ENCODE results near the gene WFDC12.

WFDC12 gene

DNA sequence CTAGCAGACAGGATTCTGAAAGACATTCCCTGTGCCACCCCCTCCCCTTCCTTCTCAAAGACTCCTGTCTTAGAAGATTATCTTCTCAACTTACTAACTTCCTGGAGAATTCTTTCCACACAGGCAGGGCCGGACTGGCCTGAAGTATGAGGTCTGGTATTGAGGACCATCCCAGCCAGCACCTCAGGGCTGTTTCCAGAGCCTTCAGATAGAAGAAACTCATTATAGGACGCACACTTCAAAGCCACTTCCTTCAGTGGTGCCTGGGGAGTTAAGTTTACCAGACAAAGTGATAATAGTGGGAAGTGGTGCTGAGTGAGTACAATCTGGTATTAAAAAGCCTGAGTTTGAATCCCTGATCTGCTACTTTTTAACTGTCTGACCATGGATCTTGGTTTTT lies 39.0 kb downstream of the WFDC12 start:
- Histone ChIP-seq H3K27ac (ENCODE audit: low read depth, low read length) (peak overlapping the region; percentile 72), H3K23ac (ENCODE audit: low read length) (no peak overlapping the region), H2BK12ac (ENCODE audit: low read length) (no peak overlapping the region), H2BK120ac (ENCODE audit: insufficient read depth, low read length, poor library complexity) (no peak overlapping the region), H3K79me2 (ENCODE audit: control insufficient read depth, insufficient read depth, low read length, poor library complexity) (no peaks in the 10 kb centered on the region), H4K12ac (ENCODE audit: low read depth, low read length) (no peak overlapping the region), H3K79me1 (ENCODE audit: low read length) (peaks cover 25% of the 10 kb centered on the region), H3K4me1 (ENCODE audit: control insufficient read depth in 1 of 2, insufficient read depth in 2 of 2, low read length in 2 of 2) (peaks cover 5 to 22% of the 10 kb centered on the region in 2 experiments), H3K18ac (ENCODE audit: low read length) (no peak overlapping the region), H3K9ac (ENCODE audit: low read length) (no peak overlapping the region), H2AFZ (ENCODE audit: insufficient read depth, low read length, poor library complexity) (no peak overlapping the region), H3K36me3 (ENCODE audit: control insufficient read depth in 1 of 2, insufficient read depth in 2 of 2, low read length in 2 of 2) (peaks cover 0 to under 1% of the 10 kb centered on the region in 2 experiments), H3K27me3 (ENCODE audit: insufficient read depth, low read length) (no peaks in the 10 kb centered on the region), H2AK5ac (ENCODE audit: low read length) (no peak overlapping the region), H2BK5ac (ENCODE audit: low read depth, low read length, poor library complexity) (no peak overlapping the region), H3K4me2 (ENCODE audit: low read length) (no peak overlapping the region), H4K91ac (ENCODE audit: low read depth, low read length) (no peak overlapping the region), H3K4ac (ENCODE audit: low read depth, low read length) (no peak overlapping the region), H3K4me3 (ENCODE audit: low read depth, low read length) (no peak overlapping the region), H3K14ac (ENCODE audit: low read length) (no peak overlapping the region), H3K9me3 (ENCODE audit: insufficient read depth, low read depth, low read length) (no peaks in the 10 kb centered on the region), H4K8ac (ENCODE audit: low read depth, low read length) (no peak overlapping the region)
- no CpG with 5 or more reads among the region's 2 CpGs for WGBS (ENCODE audit: extremely low coverage, insufficient coverage, insufficient read length)
- peak; percentile 61 to 66 for DNase-seq

DNA sequence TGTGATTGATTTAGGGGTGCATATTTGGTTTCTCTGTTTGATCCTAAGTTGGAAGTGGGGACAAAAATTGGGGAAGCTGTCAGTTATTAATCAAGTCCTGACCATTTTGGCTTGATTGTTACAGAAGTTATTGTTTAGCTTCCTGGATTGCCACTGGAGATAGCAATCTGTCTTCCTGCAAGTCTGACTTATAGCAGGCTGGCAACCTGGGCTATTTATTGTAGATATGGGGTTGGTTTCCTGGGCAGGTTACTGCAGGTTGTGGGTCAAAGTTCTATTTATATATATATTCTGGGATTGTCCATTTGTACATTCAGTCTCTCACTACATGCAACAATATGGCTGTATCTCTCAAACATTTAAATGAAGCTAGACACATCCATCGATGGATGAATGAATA lies 41.1 kb downstream of the WFDC12 start:
- Histone ChIP-seq H3K27me3 (ENCODE audit: insufficient read depth, low read length) (no peaks in the 10 kb centered on the region), H3K4me1 (ENCODE audit: control insufficient read depth in 1 of 2, insufficient read depth in 2 of 2, low read length in 2 of 2) (peaks cover 5 to 20% of the 10 kb centered on the region in 2 experiments), H3K4me3 (ENCODE audit: low read depth, low read length) (no peak overlapping the region), H3K36me3 (ENCODE audit: control insufficient read depth in 1 of 2, insufficient read depth in 2 of 2, low read length in 2 of 2) (peaks cover 0 to 4% of the 10 kb centered on the region in 2 experiments), H2BK5ac (ENCODE audit: low read depth, low read length, poor library complexity) (no peak overlapping the region), H4K8ac (ENCODE audit: low read depth, low read length) (no peak overlapping the region), H2BK120ac (ENCODE audit: insufficient read depth, low read length, poor library complexity) (peak overlapping the region; percentile 5), H3K18ac (ENCODE audit: low read length) (no peak overlapping the region), H2AK5ac (ENCODE audit: low read length) (no peak overlapping the region), H3K4ac (ENCODE audit: low read depth, low read length) (no peak overlapping the region), H4K91ac (ENCODE audit: low read depth, low read length) (no peak overlapping the region), H3K9me3 (ENCODE audit: insufficient read depth, low read depth, low read length) (no peaks in the 10 kb centered on the region), H3K79me1 (ENCODE audit: low read length) (peaks cover 24% of the 10 kb centered on the region), H4K12ac (ENCODE audit: low read depth, low read length) (no peak overlapping the region), H3K23ac (ENCODE audit: low read length) (no peak overlapping the region), H3K14ac (ENCODE audit: low read length) (no peak overlapping the region), H3K4me2 (ENCODE audit: low read length) (no peak overlapping the region), H2BK12ac (ENCODE audit: low read length) (no peak overlapping the region), H3K79me2 (ENCODE audit: control insufficient read depth, insufficient read depth, low read length, poor library complexity) (no peaks in the 10 kb centered on the region), H3K27ac (ENCODE audit: low read depth, low read length) (no peak overlapping the region), H2AFZ (ENCODE audit: insufficient read depth, low read length, poor library complexity) (no peak overlapping the region), H3K9ac (ENCODE audit: low read length) (no peak overlapping the region)
- no CpG with 5 or more reads among the region's 1 CpG for WGBS (ENCODE audit: extremely low coverage, insufficient coverage, insufficient read length)
- DNase-seq, result no peak

DNA sequence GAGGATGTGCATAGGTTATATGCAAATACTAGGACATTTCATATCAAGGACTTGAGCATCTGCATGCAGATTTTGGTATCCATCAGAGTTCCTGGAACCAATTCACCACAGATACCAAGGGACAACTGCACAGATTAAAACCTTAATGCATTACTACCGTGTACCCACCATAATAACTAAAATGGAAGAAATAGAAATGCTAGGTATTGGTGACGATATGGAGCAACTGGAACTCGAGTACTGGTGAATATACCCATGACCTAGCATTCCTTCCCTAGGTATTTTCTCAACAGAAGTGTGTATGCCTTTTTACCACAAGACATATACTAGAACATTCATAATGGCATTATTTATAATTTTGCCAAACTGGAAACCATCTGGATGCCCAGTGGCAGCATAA lies 41.8 kb downstream of the WFDC12 start:
- H3K27ac ChIP-seq (ENCODE audit: low read depth, low read length), result no peak overlapping the region
- H2BK120ac ChIP-seq (ENCODE audit: insufficient read depth, low read length, poor library complexity), result no peak overlapping the region
- H3K79me1 ChIP-seq (ENCODE audit: low read length), result peaks cover 20% of the 10 kb centered on the region
- no peak overlapping the region for H3K4ac ChIP-seq (ENCODE audit: low read depth, low read length)
- H2BK5ac ChIP-seq (ENCODE audit: low read depth, low read length, poor library complexity), result no peak overlapping the region
- no peak overlapping the region for H2AFZ ChIP-seq (ENCODE audit: insufficient read depth, low read length, poor library complexity)
- H3K27me3 ChIP-seq (ENCODE audit: insufficient read depth, low read length), result no peaks in the 10 kb centered on the region
- H2BK12ac ChIP-seq (ENCODE audit: low read length), result no peak overlapping the region
- no peak overlapping the region for H2AK5ac ChIP-seq (ENCODE audit: low read length)
- no peak overlapping the region for H3K9ac ChIP-seq (ENCODE audit: low read length)
- H4K91ac ChIP-seq (ENCODE audit: low read depth, low read length), result no peak overlapping the region
- no peak for DNase-seq
- H3K36me3 ChIP-seq (ENCODE audit: control insufficient read depth in 1 of 2, insufficient read depth in 2 of 2, low read length in 2 of 2), result peaks cover 0 to 4% of the 10 kb centered on the region in 2 experiments
- no peak overlapping the region for H3K18ac ChIP-seq (ENCODE audit: low read length)
- H3K9me3 ChIP-seq (ENCODE audit: insufficient read depth, low read depth, low read length), result no peaks in the 10 kb centered on the region
- no peak overlapping the region for H3K4me3 ChIP-seq (ENCODE audit: low read depth, low read length)
- no peaks in the 10 kb centered on the region for H3K79me2 ChIP-seq (ENCODE audit: control insufficient read depth, insufficient read depth, low read length, poor library complexity)
- no peak overlapping the region for H4K8ac ChIP-seq (ENCODE audit: low read depth, low read length)
- H3K14ac ChIP-seq (ENCODE audit: low read length), result no peak overlapping the region
- no peak overlapping the region for H3K23ac ChIP-seq (ENCODE audit: low read length)
- WGBS (ENCODE audit: extremely low coverage, insufficient coverage, insufficient read length), result no CpG with 5 or more reads among the region's 3 CpGs
- no peak overlapping the region for H3K4me2 ChIP-seq (ENCODE audit: low read length)
- no peak overlapping the region for H4K12ac ChIP-seq (ENCODE audit: low read depth, low read length)
- H3K4me1 ChIP-seq (ENCODE audit: control insufficient read depth in 1 of 2, insufficient read depth in 2 of 2, low read length in 2 of 2), result peaks cover 3 to 15% of the 10 kb centered on the region in 2 experiments

DNA sequence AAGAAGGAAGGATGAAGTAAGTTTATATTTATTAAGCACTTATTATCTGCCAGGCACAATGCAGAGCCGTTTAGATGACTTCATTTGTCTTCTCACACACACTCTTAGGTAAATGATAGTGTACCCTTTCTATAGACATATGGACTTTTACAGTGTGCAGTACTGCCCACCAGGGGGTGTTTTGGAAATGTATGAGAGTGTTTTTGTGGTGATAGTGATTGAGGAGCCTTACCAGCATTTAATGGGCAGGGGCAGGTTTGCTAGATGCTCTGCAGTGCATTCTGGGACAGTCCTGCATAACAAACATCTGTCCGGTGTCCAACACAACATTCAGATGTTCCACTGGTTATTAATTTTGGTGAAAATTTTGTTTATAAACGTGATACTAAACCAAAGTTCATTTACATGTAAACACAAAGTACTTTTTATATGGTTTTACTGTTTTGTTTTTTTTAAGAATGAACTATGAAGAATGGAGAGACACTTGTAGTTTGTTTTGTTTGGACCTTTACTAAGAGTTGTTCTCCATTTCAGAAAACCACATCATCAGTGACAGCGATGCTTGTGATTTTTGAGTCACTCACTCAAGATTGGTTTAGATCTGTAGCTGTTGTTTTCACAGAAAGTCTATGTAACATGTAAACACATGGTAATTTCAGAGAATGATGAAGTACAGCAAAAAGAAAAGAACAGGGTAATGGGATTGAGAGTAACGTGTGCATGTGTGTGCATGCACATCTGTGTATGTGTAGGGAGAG lies 43.2 kb downstream of the WFDC12 start:
- Histone ChIP-seq H3K14ac (ENCODE audit: low read length) (no peak overlapping the region), H3K4me3 (ENCODE audit: low read depth, low read length) (no peak overlapping the region), H2AFZ (ENCODE audit: insufficient read depth, low read length, poor library complexity) (no peak overlapping the region), H3K36me3 (ENCODE audit: control insufficient read depth in 1 of 2, insufficient read depth in 2 of 2, low read length in 2 of 2) (peaks cover 0 to 4% of the 10 kb centered on the region in 2 experiments), H3K27me3 (ENCODE audit: insufficient read depth, low read length) (no peaks in the 10 kb centered on the region), H3K79me1 (ENCODE audit: low read length) (peaks cover 20% of the 10 kb centered on the region), H3K9me3 (ENCODE audit: insufficient read depth, low read depth, low read length) (no peaks in the 10 kb centered on the region), H3K9ac (ENCODE audit: low read length) (no peak overlapping the region), H3K4ac (ENCODE audit: low read depth, low read length) (no peak overlapping the region), H4K91ac (ENCODE audit: low read depth, low read length) (no peak overlapping the region), H3K23ac (ENCODE audit: low read length) (no peak overlapping the region), H2BK12ac (ENCODE audit: low read length) (no peak overlapping the region), H2BK120ac (ENCODE audit: insufficient read depth, low read length, poor library complexity) (no peak overlapping the region), H3K27ac (ENCODE audit: low read depth, low read length) (no peak overlapping the region), H3K18ac (ENCODE audit: low read length) (no peak overlapping the region), H3K4me1 (ENCODE audit: control insufficient read depth in 1 of 2, insufficient read depth in 2 of 2, low read length in 2 of 2) (peaks cover 7 to 20% of the 10 kb centered on the region in 2 experiments), H2AK5ac (ENCODE audit: low read length) (no peak overlapping the region), H3K79me2 (ENCODE audit: control insufficient read depth, insufficient read depth, low read length, poor library complexity) (no peaks in the 10 kb centered on the region), H3K4me2 (ENCODE audit: low read length) (no peak overlapping the region), H4K12ac (ENCODE audit: low read depth, low read length) (no peak overlapping the region), H4K8ac (ENCODE audit: low read depth, low read length) (no peak overlapping the region), H2BK5ac (ENCODE audit: low read depth, low read length, poor library complexity) (no peak overlapping the region)
- no CpG with 5 or more reads among the region's 5 CpGs for WGBS (ENCODE audit: extremely low coverage, insufficient coverage, insufficient read length)
- DNase-seq, result peak; percentile 55 to 64
